NCI-H2107 (cell line): ENCODE results near the gene AMIGO3.

Experiments used
- DNase-seq: peaks from one replicate; lab custom pipeline; 2025; lab: John Stamatoyannopoulos, UW

The AMIGO3 gene

GRCh38 chr3:49668861-49669260 is 50.6 kb downstream of the AMIGO3 start:
- DNase-seq, result no peak

DNA sequence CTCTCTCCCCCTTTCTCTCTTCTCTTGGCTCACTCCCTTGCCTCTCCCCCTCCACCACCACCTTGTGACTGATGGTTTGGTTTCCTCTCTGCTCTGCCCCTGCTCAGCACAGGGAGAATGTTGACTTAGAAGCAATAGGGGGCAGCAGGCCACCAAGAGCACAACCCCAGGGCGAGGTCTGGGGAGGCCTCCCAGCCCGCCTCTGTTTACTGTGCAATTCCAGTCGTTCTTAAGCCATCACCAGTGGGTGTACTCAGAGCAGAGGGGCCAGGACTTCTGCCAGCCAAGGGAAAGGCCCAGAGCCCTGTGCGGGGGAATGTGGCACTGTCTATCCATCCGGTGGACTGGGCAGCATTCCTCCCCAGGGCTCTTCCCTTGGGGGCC is 51.1 kb downstream of the AMIGO3 start:
- DNase-seq, result no peak

GRCh38 chr3:49667701-49668413 is 51.6 kb downstream of the AMIGO3 start:
- DNase-seq, result no peak
